Upper lobe of left lung (tissue), 6 donors: ENCODE measurements around the gene LTN1. TPM values are rescaled to one million over a fixed set of nuclear protein-coding genes. Genes with fewer than 3 reads are reported as not detected.

Experiments
- ATAC-seq, 2 donors: fragments of 200-7000 bp; cut with Tn5 transposase; one replicate each; pipeline ENCODE4 v1.9.1; 2022; ENCODE audit warnings: mild to moderate bottlenecking in 2 of 2, moderate library complexity in 2 of 2; ENCODE audit not compliant: low FRiP score in 2 of 2
- DNase-seq, 2 donors: peaks; one replicate each; pipeline ENCODE4 v3.0.0-alpha.2; 2019 to 2020
- H3K27ac ChIP-seq, 4 donors: fragments of 200-600 bp; sonication (generic); one replicate each; pipeline ENCODE4 v1.5.1; 2016 to 2019
- H3K27me3 ChIP-seq, 4 donors: fragments of 200-600 bp; sonication (generic); one replicate each; pipeline ENCODE4 v1.5.1; 2017 to 2019
- H3K36me3 ChIP-seq, 4 donors: fragments of 200-600 bp; sonication (generic); one replicate each; pipeline ENCODE4 v1.5.1; 2016 to 2019
- H3K4me1 ChIP-seq, 4 donors: fragments of 200-600 bp; sonication (generic); one replicate each; pipeline ENCODE4 v1.5.1; 2018 to 2019
- H3K4me3 ChIP-seq, 4 donors: fragments of 200-600 bp; sonication (generic); one replicate each; pipeline ENCODE4 v1.5.1; 2017 to 2019; ENCODE audit warnings: mild to moderate bottlenecking in 2 of 4, moderate library complexity in 1 of 4
- H3K9me3 ChIP-seq, 4 donors: fragments of 200-600 bp; sonication (generic); one replicate each; pipeline ENCODE4 v1.5.1; 2018 to 2019
- EP300 ChIP-seq, 4 donors: sonication (generic); formaldehyde crosslinking; IDR thresholded peaks; one replicate each; pipeline ENCODE4 v1.5.1; 2017; ENCODE audit warnings: antibody characterized with exemption in 4 of 4, control low read depth in 2 of 4
- POLR2A ChIP-seq, 4 donors: fragments of 450-650 bp; IDR thresholded peaks; one replicate each; pipeline ENCODE4 v1.5.1; 2016 to 2017; ENCODE audit warnings: antibody characterized with exemption in 4 of 4, mild to moderate bottlenecking in 2 of 4
- POLR2AphosphoS5 ChIP-seq, 2 donors: sonication (generic); formaldehyde crosslinking; IDR thresholded peaks; one replicate each; pipeline ENCODE4 v1.5.1; 2017; ENCODE audit warnings: antibody characterized with exemption in 2 of 2
- WGBS, 2 donors: methylation state at CpG; one replicate each; pipeline ENCODE4 v1.1.5; 2017 to 2018; 5-methylcytosine and 5-hydroxymethylcytosine counted together
- total RNA-seq, 6 donors: library from RNA; depleted of rRNA in 4 of 6; stranded (reverse); fragments of >200 nt in 4 of 6; gene quantifications; one replicate each; pipeline versions ENCODE4 v1.1.0 to v1.2.1, GENCODE V29; 2016 to 2021
- TF ChIP-seq, protein P1 (sequence below), 6 experiments: fragments of 450-650 bp in 4 of 6; fragments of 200-600 bp in 2 of 6; sonication (generic) in 2 of 6; IDR thresholded peaks; one replicate each; pipeline ENCODE4 v1.5.1; 2016 to 2019; ENCODE audit warnings: antibody characterized with exemption in 6 of 6
- donor health status: DM: no; HTN: no; CAD: no; lungs with moderate emphysema.
- donor health status: DM: no; HTN: yes; CAD: no; lungs with severe emphysema.

Gene LTN1, protein sequence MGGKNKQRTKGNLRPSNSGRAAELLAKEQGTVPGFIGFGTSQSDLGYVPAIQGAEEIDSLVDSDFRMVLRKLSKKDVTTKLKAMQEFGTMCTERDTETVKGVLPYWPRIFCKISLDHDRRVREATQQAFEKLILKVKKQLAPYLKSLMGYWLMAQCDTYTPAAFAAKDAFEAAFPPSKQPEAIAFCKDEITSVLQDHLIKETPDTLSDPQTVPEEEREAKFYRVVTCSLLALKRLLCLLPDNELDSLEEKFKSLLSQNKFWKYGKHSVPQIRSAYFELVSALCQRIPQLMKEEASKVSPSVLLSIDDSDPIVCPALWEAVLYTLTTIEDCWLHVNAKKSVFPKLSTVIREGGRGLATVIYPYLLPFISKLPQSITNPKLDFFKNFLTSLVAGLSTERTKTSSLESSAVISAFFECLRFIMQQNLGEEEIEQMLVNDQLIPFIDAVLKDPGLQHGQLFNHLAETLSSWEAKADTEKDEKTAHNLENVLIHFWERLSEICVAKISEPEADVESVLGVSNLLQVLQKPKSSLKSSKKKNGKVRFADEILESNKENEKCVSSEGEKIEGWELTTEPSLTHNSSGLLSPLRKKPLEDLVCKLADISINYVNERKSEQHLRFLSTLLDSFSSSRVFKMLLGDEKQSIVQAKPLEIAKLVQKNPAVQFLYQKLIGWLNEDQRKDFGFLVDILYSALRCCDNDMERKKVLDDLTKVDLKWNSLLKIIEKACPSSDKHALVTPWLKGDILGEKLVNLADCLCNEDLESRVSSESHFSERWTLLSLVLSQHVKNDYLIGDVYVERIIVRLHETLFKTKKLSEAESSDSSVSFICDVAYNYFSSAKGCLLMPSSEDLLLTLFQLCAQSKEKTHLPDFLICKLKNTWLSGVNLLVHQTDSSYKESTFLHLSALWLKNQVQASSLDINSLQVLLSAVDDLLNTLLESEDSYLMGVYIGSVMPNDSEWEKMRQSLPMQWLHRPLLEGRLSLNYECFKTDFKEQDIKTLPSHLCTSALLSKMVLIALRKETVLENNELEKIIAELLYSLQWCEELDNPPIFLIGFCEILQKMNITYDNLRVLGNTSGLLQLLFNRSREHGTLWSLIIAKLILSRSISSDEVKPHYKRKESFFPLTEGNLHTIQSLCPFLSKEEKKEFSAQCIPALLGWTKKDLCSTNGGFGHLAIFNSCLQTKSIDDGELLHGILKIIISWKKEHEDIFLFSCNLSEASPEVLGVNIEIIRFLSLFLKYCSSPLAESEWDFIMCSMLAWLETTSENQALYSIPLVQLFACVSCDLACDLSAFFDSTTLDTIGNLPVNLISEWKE (N-terminal part only)
- total RNA-seq = 10 to 100 TPM in 5 of 6 donors, 1 to 10 TPM in 1; 7.4 to 45.6 (median 21.4) TPM

DNA sequence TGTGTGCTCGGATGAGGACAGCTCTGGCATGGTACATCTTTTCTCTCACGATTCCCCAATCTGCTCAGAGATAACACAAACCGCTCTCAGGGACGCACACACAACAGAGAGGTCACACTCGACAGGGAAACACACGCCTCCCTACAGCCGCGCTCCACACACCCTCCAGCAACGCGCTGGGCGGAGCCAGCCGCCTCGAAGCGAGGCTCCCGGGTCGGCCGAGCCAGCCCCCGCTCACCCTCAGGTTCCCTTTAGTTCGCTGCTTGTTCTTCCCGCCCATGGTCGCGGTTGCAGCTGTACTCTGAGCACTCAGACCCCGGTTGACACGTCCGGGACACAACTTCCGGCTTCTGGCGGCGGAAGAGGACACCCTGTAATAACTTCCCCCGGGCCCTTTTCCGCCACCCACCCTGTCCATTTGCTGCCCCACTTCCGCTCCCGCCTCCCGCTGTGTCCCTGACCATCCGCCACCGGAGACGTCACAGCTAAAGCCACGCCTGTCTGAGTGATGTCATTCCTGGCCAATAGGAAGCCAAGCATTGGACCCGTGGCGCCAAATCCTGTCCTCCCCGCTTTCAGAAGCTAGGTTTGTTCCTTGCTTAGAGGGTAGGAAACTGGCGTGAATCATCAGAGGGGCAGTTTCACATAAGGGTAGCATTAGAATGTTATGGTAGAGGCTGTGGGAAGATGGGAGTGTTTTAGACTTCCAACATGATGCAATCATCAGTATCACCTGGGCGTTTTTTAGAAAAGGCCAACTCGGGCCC lies at the start of gene LTN1:
Gene LTN1 (minus strand): TSS at position 352 of the 767 bp plus-strand sequence. CDS start 72 bp downstream, at position 280.
- no peaks in the 10 kb centered on the region for H3K9me3 ChIP-seq
- no peaks in the 10 kb centered on the region for H3K27me3 ChIP-seq
- peak; percentile 93 to 99 for DNase-seq
- H3K36me3 ChIP-seq = peaks cover 0 to 2% (median 0%) of the 10 kb centered on the region in 4 donors
- TF ChIP-seq POLR2AphosphoS5 (IDR thresholded peaks at IDR 0.05) = peak; percentile 86 to 90
- TF ChIP-seq, protein P1, sequence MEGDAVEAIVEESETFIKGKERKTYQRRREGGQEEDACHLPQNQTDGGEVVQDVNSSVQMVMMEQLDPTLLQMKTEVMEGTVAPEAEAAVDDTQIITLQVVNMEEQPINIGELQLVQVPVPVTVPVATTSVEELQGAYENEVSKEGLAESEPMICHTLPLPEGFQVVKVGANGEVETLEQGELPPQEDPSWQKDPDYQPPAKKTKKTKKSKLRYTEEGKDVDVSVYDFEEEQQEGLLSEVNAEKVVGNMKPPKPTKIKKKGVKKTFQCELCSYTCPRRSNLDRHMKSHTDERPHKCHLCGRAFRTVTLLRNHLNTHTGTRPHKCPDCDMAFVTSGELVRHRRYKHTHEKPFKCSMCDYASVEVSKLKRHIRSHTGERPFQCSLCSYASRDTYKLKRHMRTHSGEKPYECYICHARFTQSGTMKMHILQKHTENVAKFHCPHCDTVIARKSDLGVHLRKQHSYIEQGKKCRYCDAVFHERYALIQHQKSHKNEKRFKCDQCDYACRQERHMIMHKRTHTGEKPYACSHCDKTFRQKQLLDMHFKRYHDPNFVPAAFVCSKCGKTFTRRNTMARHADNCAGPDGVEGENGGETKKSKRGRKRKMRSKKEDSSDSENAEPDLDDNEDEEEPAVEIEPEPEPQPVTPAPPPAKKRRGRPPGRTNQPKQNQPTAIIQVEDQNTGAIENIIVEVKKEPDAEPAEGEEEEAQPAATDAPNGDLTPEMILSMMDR (IDR thresholded peaks at IDR 0.05) = peak in 2 of 6 experiments; percentile 8 to 10
- TF ChIP-seq POLR2A (IDR thresholded peaks at IDR 0.05) = peak in 3 of 4 donors; percentile 38 to 79 (median 54)
- TF ChIP-seq EP300 (IDR thresholded peaks at IDR 0.05) = peak in 1 of 4 donors; percentile 22
- H3K4me1 ChIP-seq = peaks cover 12 to 23% (median 18%) of the 10 kb centered on the region in 4 donors
- WGBS, 2 donors = 1% methylated on average over 30 to 43 of the region's 43 CpGs
- peak; percentile 100 for ATAC-seq
- peak within 1 kb of the TSS; percentile 65 to 95 (median 84) for H3K4me3 ChIP-seq
- H3K27ac ChIP-seq = peak within 1 kb of the TSS; percentile 82 to 95 (median 92)

DNA sequence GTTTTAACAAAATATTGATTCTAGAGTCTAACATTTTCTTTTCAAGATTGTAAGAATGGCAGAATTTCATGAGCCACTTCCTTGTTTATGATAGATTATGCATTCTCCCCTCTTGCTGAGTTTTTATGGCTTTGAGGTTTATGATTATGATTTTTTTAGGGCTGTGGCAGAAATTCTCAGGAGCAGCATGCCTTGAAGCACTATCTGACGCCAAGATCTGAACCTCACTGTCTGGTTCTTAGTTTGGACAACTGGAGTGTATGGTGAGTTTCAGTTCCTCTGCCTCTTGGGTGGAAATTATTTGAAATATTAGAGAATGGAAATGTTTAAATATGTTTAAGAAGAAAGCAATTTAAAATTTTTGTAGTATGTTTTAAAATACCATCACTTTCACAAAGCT lies 42.0 kb upstream of the LTN1 start:
- Histone ChIP-seq H3K4me1 (no peaks in the 10 kb centered on the region), H3K27ac (no peak overlapping the region), H3K9me3 (no peaks in the 10 kb centered on the region), H3K36me3 (peaks cover 12 to 97% (median 56%) of the 10 kb centered on the region in 4 donors), H3K27me3 (no peaks in the 10 kb centered on the region), H3K4me3 (no peak overlapping the region)
- 78 to 96% methylated on average over 1 of the region's 1 CpG for WGBS, 2 donors
- no peak for DNase-seq
- TF ChIP-seq POLR2A (IDR thresholded peaks at IDR 0.05) (no peak), EP300 (IDR thresholded peaks at IDR 0.05) (no peak), POLR2AphosphoS5 (IDR thresholded peaks at IDR 0.05) (no peak)
- TF ChIP-seq, protein P1 (IDR thresholded peaks at IDR 0.05) = no peak
- no peak for ATAC-seq

GRCh38 chr21:29033871-29034270 lies 41.2 kb upstream of the LTN1 start:
- Histone ChIP-seq H3K27ac (no peak overlapping the region), H3K4me3 (no peak overlapping the region), H3K9me3 (no peaks in the 10 kb centered on the region), H3K36me3 (peaks cover 12 to 93% (median 51%) of the 10 kb centered on the region in 4 donors), H3K4me1 (no peaks in the 10 kb centered on the region), H3K27me3 (no peaks in the 10 kb centered on the region)
- no peak for DNase-seq
- ATAC-seq = no peak
- 85 to 90% methylated on average over 3 of the region's 3 CpGs for WGBS, 2 donors
- TF ChIP-seq POLR2A (IDR thresholded peaks at IDR 0.05) (no peak), EP300 (IDR thresholded peaks at IDR 0.05) (no peak), POLR2AphosphoS5 (IDR thresholded peaks at IDR 0.05) (no peak)

GRCh38 chr21:29033301-29033700 lies 40.6 kb upstream of the LTN1 start:
- Histone ChIP-seq H3K36me3 (peaks cover 12 to 92% (median 50%) of the 10 kb centered on the region in 4 donors), H3K27ac (no peak overlapping the region), H3K4me3 (no peak overlapping the region), H3K27me3 (no peaks in the 10 kb centered on the region), H3K9me3 (no peaks in the 10 kb centered on the region), H3K4me1 (no peaks in the 10 kb centered on the region)
- WGBS, 2 donors = 70 to 78% methylated on average over 4 of the region's 4 CpGs
- ATAC-seq = no peak
- no peak for TF ChIP-seq POLR2A (IDR thresholded peaks at IDR 0.05)
- TF ChIP-seq EP300 (IDR thresholded peaks at IDR 0.05) = no peak
- TF ChIP-seq, protein P1 (IDR thresholded peaks at IDR 0.05) = no peak
- no peak for TF ChIP-seq POLR2AphosphoS5 (IDR thresholded peaks at IDR 0.05)
- DNase-seq = no peak
